Neural cell (in vitro differentiated cells): ENCODE measurements around the gene ZNF582. TPM values are rescaled to one million over a fixed set of nuclear protein-coding genes. Genes with fewer than 3 reads are reported as not detected.
A peak's percentile ranks its signal among the peaks of the same experiment; 100 is the strongest.

Source experiments
- H2AFZ ChIP-seq: fragments of 200-600, 300-800 bp; sonication (generic), shearing (Covaris generic); 2 replicates; pipeline ENCODE4 v1.6.0; 2014; ENCODE audit warnings: low read depth, mild to moderate bottlenecking, antibody characterized with exemption, low read length, moderate library complexity
- H3F3A ChIP-seq: fragments of 200-600 bp; shearing (Covaris generic); 2 replicates; pipeline ENCODE4 v1.6.1; 2016; ENCODE audit warnings: mild to moderate bottlenecking, moderate library complexity, mixed read lengths, antibody characterized with exemption, low read length; ENCODE audit not compliant: insufficient read depth, poor library complexity, severe bottlenecking
- H3K27ac ChIP-seq: fragments of 200-600, 300-800 bp; sonication (generic), shearing (Covaris generic); 2 replicates; pipeline ENCODE4 v1.5.1; 2014; ENCODE audit warnings: mild to moderate bottlenecking, low read length, moderate library complexity
- H3K27me3 ChIP-seq: fragments of 300-800, 200-600 bp; sonication (generic), shearing (Covaris generic); 2 replicates; pipeline ENCODE4 v1.6.0; 2014; ENCODE audit warnings: mild to moderate bottlenecking, low read depth, low read length, moderate library complexity; ENCODE audit not compliant: insufficient read depth
- H3K36me3 ChIP-seq: fragments of 300-800, 200-600 bp; sonication (generic), shearing (Covaris generic); 2 replicates; pipeline ENCODE4 v1.5.1; 2014; ENCODE audit warnings: mild to moderate bottlenecking, antibody characterized with exemption, low read length, moderate library complexity; ENCODE audit not compliant: insufficient read depth
- H3K4me2 ChIP-seq: fragments of 300-800, 200-600 bp; sonication (generic), shearing (Covaris generic); 2 replicates; pipeline ENCODE4 v1.6.0; 2014; ENCODE audit warnings: mild to moderate bottlenecking, low read length
- H3K4me3 ChIP-seq: fragments of 300-800, 200-600 bp; sonication (generic), shearing (Covaris generic); 2 replicates; pipeline ENCODE4 v1.5.1; 2014; ENCODE audit warnings: mild to moderate bottlenecking, low read length, moderate library complexity
- H3K79me2 ChIP-seq: fragments of 200-600 bp; shearing (Covaris generic); replicated peaks from 2 replicates; pipeline ENCODE4 v1.6.0; 2014; ENCODE audit warnings: mild to moderate bottlenecking, low read length, moderate library complexity; ENCODE audit not compliant: insufficient read depth
- H3K9ac ChIP-seq: fragments of 300-800, 200-600 bp; sonication (generic), shearing (Covaris generic); 2 replicates; pipeline ENCODE4 v1.6.1; 2016; ENCODE audit warnings: mild to moderate bottlenecking, low read length, mixed read lengths
- H3K9me2 ChIP-seq: fragments of 200-600 bp; shearing (Covaris generic); 2 replicates; pipeline ENCODE4 v1.6.1; 2016; ENCODE audit warnings: mild to moderate bottlenecking, low read length, mixed read lengths; ENCODE audit not compliant: insufficient read depth
- H3K9me3 ChIP-seq: fragments of 200-600, 300-800 bp; sonication (generic), shearing (Covaris generic); 2 replicates; pipeline ENCODE4 v1.6.1; 2016; ENCODE audit warnings: mild to moderate bottlenecking, mixed run types, low read length, moderate library complexity, mixed read lengths
- H4K20me1 ChIP-seq: fragments of 200-600 bp; shearing (Covaris generic); 2 replicates; pipeline ENCODE4 v1.6.1; 2016; ENCODE audit warnings: mild to moderate bottlenecking, mixed run types; ENCODE audit not compliant: insufficient read depth
- EP300 ChIP-seq: fragments of 450-650 bp; conservative IDR thresholded peaks from 2 replicates; pipeline ENCODE4 v1.6.1; 2014; ENCODE audit warnings: antibody characterized with exemption, mild to moderate bottlenecking, moderate library complexity; ENCODE audit not compliant: poor library complexity, severe bottlenecking
- EZH2 ChIP-seq: fragments of 200-600, 300-800 bp; shearing (Covaris generic), sonication (generic); IDR thresholded peaks from 2 replicates; pipeline ENCODE4 v1.6.1; 2014; ENCODE audit warnings: antibody characterized with exemption, low read length, borderline replicate concordance, mild to moderate bottlenecking; ENCODE audit not compliant: insufficient read depth, poor library complexity, severe bottlenecking
- MXI1 ChIP-seq: fragments of 450-650 bp; conservative IDR thresholded peaks from 2 replicates; pipeline ENCODE4 v1.6.1; 2014; ENCODE audit warnings: antibody characterized with exemption, mild to moderate bottlenecking; ENCODE audit not compliant: poor library complexity, severe bottlenecking
- POLR2AphosphoS5 ChIP-seq: IDR thresholded peaks from 2 replicates; pipeline ENCODE4 v1.6.1; 2012
- RAD21 ChIP-seq: fragments of 450-650 bp; conservative IDR thresholded peaks from 2 replicates; pipeline ENCODE4 v1.6.1; 2014; ENCODE audit warnings: antibody characterized with exemption, mild to moderate bottlenecking, moderate library complexity
- SMC3 ChIP-seq: fragments of 450-650 bp; conservative IDR thresholded peaks from 2 replicates; pipeline ENCODE4 v1.6.1; 2014; ENCODE audit warnings: antibody characterized with exemption, mild to moderate bottlenecking, moderate library complexity; ENCODE audit not compliant: poor library complexity
- TAF1 ChIP-seq: IDR thresholded peaks from 2 replicates; pipeline ENCODE4 v1.6.1; 2012; ENCODE audit warnings: low read depth
- polyA minus RNA-seq: library from RNA; depleted of rRNA, polyadenylated mRNA; stranded (reverse); fragments of >200 nt; gene quantifications from 2 replicates; pipeline ENCODE4 v1.2.3, GENCODE V29; 2014
- polyA plus RNA-seq: library from polyadenylated mRNA; depleted of rRNA; stranded (reverse); fragments of >200 nt; gene quantifications from 2 replicates; pipeline ENCODE4 v1.2.3, GENCODE V29; 2014
- TF ChIP-seq, protein P1 (sequence below): IDR thresholded peaks from 2 replicates; pipeline ENCODE4 v1.6.1; 2012; ENCODE audit warnings: borderline replicate concordance
- TF ChIP-seq, protein P2 (sequence below): fragments of 450-650 bp; IDR thresholded peaks from 2 replicates; pipeline ENCODE4 v1.5.1; 2014; ENCODE audit warnings: antibody characterized with exemption, mild to moderate bottlenecking, moderate library complexity; ENCODE audit not compliant: poor library complexity, severe bottlenecking

The ZNF582 gene
- polyA plus RNA-seq (7.5 and 14.6 TPM in 2 replicates), polyA minus RNA-seq (12.5 and 13.4 TPM in 2 replicates)

DNA sequence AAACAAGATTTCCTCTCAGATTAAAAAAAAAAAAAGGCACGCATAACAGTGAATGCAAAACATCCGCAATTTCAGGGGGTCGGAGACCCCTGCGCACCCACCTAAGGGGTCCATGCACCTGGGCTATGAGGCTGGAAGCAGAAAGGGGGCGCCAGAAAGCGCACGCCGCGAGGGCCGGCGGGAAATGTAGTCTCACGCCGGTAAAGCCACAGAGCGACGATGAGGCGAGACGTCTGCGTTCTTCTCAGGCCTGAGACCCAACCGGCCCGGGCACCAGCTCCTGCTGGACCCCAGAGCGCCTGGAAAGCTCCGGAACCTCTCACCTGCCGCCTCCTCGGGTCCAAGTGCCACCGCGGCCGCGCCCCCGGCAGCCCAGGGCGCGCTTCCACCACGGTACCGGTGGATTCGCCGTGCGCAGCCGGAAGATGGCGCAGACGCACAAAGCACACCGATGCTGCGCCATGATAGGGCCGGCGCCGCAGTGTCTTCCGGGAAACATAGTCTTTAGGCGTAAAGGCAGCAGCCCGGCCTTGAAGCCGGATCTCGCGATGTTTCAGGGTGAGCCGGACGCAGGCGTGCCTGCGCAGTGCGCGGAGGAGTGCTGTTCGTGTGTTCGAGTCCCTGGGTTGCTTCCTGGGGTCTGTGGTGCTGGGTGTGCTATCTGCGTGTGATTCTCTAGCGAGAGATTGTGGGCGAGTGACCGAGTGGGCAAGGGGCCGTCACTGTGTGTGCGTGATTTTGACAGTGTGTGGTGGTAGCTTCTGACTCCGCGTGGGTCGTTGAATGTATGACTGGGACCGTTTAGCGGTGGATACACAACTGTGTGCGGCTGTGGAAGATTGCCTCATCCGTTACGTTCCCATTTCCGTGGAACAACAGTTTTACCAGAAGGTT is at the start of gene ZNF582:
Gene ZNF582, minus strand, starts transcription at position 416 of the 894 bp plus-strand sequence. CDS start 1,782 bp downstream, outside the sequence.
- Histone ChIP-seq H3K4me3 (peak within 1 kb of the TSS; percentile 80), H3K9me3 (no peaks in the 10 kb centered on the region), H3K9ac (peak within 1 kb of the TSS; percentile 94), H3K27ac (peak within 1 kb of the TSS; percentile 94), H3K79me2 (no peaks in the 10 kb centered on the region), H4K20me1 (no peaks in the 10 kb centered on the region), H3K4me2 (peak within 1 kb of the TSS; percentile 91), H3K27me3 (no peaks in the 10 kb centered on the region), H3K36me3 (no peaks in the 10 kb centered on the region), H2AFZ (peak within 1 kb of the TSS; percentile 88), H3K9me2 (no peaks in the 10 kb centered on the region), H3F3A (no peaks in the 10 kb centered on the region)
- TF ChIP-seq MXI1: peak; percentile 88
- TF ChIP-seq POLR2AphosphoS5: peak; percentile 87
- TF ChIP-seq, protein P1, sequence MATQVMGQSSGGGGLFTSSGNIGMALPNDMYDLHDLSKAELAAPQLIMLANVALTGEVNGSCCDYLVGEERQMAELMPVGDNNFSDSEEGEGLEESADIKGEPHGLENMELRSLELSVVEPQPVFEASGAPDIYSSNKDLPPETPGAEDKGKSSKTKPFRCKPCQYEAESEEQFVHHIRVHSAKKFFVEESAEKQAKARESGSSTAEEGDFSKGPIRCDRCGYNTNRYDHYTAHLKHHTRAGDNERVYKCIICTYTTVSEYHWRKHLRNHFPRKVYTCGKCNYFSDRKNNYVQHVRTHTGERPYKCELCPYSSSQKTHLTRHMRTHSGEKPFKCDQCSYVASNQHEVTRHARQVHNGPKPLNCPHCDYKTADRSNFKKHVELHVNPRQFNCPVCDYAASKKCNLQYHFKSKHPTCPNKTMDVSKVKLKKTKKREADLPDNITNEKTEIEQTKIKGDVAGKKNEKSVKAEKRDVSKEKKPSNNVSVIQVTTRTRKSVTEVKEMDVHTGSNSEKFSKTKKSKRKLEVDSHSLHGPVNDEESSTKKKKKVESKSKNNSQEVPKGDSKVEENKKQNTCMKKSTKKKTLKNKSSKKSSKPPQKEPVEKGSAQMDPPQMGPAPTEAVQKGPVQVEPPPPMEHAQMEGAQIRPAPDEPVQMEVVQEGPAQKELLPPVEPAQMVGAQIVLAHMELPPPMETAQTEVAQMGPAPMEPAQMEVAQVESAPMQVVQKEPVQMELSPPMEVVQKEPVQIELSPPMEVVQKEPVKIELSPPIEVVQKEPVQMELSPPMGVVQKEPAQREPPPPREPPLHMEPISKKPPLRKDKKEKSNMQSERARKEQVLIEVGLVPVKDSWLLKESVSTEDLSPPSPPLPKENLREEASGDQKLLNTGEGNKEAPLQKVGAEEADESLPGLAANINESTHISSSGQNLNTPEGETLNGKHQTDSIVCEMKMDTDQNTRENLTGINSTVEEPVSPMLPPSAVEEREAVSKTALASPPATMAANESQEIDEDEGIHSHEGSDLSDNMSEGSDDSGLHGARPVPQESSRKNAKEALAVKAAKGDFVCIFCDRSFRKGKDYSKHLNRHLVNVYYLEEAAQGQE: peak; percentile 84
- TF ChIP-seq TAF1: no peak
- TF ChIP-seq, protein P2, sequence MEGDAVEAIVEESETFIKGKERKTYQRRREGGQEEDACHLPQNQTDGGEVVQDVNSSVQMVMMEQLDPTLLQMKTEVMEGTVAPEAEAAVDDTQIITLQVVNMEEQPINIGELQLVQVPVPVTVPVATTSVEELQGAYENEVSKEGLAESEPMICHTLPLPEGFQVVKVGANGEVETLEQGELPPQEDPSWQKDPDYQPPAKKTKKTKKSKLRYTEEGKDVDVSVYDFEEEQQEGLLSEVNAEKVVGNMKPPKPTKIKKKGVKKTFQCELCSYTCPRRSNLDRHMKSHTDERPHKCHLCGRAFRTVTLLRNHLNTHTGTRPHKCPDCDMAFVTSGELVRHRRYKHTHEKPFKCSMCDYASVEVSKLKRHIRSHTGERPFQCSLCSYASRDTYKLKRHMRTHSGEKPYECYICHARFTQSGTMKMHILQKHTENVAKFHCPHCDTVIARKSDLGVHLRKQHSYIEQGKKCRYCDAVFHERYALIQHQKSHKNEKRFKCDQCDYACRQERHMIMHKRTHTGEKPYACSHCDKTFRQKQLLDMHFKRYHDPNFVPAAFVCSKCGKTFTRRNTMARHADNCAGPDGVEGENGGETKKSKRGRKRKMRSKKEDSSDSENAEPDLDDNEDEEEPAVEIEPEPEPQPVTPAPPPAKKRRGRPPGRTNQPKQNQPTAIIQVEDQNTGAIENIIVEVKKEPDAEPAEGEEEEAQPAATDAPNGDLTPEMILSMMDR: peak; percentile 99
- TF ChIP-seq RAD21: peak; percentile 72
- no peak for TF ChIP-seq EZH2
- TF ChIP-seq SMC3: peak; percentile 75
- peak; percentile 69 for TF ChIP-seq EP300

DNA sequence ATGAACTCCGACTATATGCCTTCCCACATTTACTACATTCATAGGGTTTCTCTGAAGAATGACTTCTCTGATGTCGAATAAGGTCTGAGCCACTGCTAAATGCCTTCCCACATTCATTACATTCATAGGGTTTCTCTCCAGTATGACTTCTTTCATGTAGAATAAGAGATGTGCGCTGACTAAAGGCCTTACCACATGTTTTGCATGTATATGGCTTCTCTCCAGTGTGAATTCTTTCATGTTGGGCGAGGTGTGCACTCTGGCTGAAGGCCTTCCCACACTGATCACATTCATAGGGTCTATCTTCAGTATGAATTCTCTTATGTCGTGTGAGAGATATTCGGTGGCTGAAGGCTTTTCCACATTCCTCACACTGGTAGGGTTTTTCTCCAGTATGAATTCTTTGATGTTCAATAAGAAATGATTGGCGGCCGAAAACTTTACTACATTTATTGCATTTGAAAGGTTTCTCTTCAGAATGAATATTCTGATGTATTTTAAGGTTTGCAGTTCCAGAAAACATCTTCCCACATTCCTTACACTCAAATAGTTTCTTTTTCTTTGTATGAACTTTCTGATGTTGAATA is 48.0 kb upstream of the ZNF582 start:
- Histone ChIP-seq H2AFZ (no peak overlapping the region), H3K79me2 (no peaks in the 10 kb centered on the region), H3K9me3 (peaks cover 32% of the 10 kb centered on the region), H3K36me3 (peaks cover 21% of the 10 kb centered on the region), H3K27ac (no peak overlapping the region), H3F3A (no peaks in the 10 kb centered on the region), H3K4me2 (no peak overlapping the region), H3K9ac (no peak overlapping the region), H3K4me3 (no peak overlapping the region), H3K27me3 (no peaks in the 10 kb centered on the region), H4K20me1 (no peaks in the 10 kb centered on the region), H3K9me2 (no peaks in the 10 kb centered on the region)
- no peak for TF ChIP-seq EZH2
- TF ChIP-seq RAD21: no peak
- TF ChIP-seq, protein P2: no peak
- no peak for TF ChIP-seq TAF1
- TF ChIP-seq MXI1: no peak
- no peak for TF ChIP-seq EP300
- no peak for TF ChIP-seq SMC3
- TF ChIP-seq, protein P1: no peak
- no peak for TF ChIP-seq POLR2AphosphoS5
